ENCODE results near the gene MAGEA2B.
"Not testable (repeated sequence)": the region's sequence is repeated elsewhere in the genome, so short reads cannot be mapped to it uniquely, and the experiment has no call there.

Gene MAGEA2B, protein sequence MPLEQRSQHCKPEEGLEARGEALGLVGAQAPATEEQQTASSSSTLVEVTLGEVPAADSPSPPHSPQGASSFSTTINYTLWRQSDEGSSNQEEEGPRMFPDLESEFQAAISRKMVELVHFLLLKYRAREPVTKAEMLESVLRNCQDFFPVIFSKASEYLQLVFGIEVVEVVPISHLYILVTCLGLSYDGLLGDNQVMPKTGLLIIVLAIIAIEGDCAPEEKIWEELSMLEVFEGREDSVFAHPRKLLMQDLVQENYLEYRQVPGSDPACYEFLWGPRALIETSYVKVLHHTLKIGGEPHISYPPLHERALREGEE

DNA sequence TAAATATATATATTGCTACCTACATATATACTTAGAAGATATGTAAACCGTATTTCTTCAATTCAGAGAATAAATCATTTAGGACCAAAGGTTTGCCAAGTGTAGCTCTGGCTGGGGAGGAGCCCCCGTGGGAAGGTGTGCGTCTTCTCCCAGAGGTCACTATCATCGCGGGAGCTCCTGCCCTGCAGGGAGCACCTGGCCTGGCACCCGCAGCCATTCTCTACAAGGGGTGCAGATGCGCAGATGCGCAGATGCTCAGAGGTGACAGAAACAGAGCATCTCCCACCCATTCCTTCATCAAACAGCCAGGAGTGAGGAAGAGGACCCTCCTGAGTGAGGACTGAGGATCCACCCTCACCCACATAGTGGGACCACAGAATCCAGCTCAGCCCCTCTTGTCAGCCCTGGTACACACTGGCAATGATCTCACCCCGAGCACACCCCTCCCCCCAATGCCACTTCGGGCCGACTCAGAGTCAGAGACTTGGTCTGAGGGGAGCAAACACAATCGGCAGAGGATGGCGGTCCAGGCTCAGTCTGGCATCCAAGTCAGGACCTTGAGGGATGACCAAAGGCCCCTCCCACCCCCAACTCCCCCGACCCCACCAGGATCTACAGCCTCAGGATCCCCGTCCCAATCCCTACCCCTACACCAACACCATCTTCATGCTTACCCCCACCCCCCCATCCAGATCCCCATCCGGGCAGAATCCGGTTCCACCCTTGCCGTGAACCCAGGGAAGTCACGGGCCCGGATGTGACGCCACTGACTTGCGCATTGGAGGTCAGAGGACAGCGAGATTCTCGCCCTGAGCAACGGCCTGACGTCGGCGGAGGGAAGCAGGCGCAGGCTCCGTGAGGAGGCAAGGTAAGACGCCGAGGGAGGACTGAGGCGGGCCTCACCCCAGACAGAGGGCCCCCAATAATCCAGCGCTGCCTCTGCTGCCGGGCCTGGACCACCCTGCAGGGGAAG, at the start of gene MAGEA2B:
TSS of gene MAGEA2B (plus strand) at position 814 of the 973 bp plus-strand sequence. CDS start 2,479 bp downstream, outside the sequence.
- H3K27ac ChIP-seq = not testable (repeated sequence)

DNA sequence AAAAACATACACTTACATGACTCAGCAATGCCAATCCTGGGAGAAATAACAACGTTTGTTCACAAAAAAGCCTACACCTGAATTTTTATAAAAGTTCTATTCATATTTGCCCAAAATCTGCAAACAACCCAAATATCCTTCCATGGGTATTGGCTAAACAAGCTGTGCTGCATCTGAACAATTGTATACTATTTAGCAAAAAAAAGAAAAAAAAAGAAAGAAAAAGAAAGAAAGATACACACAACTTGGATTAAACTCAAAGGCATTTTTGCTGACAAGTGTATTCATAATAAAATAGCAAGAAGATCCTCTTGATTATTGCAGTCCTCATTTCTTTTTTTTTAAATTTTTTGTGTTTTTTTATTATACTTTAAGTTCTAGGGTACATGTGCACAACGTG, 40.3 kb upstream of the MAGEA2B start:
- TF ChIP-seq, protein P1, sequence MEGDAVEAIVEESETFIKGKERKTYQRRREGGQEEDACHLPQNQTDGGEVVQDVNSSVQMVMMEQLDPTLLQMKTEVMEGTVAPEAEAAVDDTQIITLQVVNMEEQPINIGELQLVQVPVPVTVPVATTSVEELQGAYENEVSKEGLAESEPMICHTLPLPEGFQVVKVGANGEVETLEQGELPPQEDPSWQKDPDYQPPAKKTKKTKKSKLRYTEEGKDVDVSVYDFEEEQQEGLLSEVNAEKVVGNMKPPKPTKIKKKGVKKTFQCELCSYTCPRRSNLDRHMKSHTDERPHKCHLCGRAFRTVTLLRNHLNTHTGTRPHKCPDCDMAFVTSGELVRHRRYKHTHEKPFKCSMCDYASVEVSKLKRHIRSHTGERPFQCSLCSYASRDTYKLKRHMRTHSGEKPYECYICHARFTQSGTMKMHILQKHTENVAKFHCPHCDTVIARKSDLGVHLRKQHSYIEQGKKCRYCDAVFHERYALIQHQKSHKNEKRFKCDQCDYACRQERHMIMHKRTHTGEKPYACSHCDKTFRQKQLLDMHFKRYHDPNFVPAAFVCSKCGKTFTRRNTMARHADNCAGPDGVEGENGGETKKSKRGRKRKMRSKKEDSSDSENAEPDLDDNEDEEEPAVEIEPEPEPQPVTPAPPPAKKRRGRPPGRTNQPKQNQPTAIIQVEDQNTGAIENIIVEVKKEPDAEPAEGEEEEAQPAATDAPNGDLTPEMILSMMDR (conservative IDR thresholded peaks at IDR 0.05) = no peak
- no peak for TF ChIP-seq ZFX (IDR thresholded peaks at IDR 0.05)
- H3K27ac ChIP-seq = no peak overlapping the region

DNA sequence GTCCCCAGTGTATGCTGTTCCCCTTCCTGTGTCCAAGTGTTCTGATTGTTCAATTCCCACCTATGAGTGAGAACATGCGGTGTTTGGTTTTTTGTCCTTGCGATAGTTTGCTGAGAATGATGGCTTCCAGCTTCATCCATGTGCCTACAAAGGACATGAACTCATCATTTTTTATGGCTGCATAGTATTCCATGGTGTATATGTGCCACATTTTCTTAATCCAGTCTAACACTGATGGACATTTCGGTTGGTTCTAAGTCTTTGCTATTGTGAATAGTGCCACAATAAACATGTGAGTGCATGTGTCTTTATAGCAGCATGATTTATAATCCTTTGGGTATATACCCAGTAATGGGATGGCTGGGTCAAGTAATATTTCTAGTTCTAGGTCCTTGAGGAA, 39.8 kb upstream of the MAGEA2B start:
- H3K27ac ChIP-seq = not testable (repeated sequence)

DNA sequence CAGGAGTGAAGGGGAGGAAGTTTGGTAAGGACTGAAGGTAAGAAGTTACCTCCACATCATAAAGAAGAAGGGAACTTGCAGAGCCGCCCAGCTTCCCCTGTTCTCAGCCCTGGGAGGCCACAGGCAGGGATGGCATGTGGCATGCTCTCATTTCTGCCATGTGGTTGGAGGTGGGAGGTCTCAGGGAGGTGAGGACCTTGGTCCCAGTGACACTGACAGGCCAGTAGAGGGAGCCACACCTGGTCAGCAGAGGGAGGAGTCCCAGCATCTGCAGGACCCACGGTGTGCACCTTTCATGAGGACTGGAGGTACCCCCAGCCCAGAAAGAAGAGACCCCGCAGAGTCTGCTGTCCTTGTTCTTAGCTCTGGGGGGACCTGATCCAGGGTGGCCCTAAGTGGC, 33.4 kb upstream of the MAGEA2B start:
- H3K27ac ChIP-seq = not testable (repeated sequence)

DNA sequence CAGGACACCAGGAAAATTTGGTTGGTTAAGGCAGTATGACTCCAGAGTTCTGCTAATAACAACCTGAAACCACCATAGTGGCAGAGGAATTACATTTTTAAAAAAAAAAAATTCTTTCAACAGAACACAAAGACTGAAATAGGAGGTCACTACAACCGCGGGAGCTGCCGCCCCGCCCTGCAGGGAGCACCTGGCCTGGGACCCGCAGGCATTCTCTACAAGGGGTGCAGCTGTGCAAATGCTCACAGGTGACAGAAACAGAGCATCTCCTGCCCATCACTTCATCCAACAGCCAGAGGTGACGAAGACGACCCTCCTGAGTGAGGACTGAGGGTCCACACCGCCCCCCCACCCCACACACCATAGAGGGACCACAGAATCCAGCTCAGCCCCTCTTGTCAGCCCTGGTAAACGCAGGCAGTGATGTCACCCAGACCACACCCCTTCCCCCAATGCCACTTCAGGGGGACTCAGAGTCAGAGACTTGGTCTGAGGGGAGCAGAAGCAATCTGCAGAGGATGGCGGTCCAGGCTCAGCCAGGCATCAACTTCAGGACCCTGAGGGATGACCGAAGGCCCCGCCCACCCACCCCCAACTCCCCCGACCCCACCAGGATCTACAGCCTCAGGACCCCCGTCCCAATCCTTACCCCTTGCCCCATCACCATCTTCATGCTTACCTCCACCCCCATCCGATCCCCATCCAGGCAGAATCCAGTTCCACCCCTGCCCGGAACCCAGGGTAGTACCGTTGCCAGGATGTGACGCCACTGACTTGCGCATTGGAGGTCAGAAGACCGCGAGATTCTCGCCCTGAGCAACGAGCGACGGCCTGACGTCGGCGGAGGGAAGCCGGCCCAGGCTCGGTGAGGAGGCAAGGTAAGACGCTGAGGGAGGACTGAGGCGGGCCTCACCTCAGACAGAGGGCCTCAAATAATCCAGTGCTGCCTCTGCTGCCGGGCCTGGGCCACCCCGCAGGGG, 16.2 kb upstream of the MAGEA2B start, which contains the start of gene MAGEA3:
TSS of gene MAGEA3 (plus strand) at position 843 of the 980 bp plus-strand sequence. CDS start 2,039 bp downstream, outside the sequence.
- H3K27ac ChIP-seq = not testable (repeated sequence)

DNA sequence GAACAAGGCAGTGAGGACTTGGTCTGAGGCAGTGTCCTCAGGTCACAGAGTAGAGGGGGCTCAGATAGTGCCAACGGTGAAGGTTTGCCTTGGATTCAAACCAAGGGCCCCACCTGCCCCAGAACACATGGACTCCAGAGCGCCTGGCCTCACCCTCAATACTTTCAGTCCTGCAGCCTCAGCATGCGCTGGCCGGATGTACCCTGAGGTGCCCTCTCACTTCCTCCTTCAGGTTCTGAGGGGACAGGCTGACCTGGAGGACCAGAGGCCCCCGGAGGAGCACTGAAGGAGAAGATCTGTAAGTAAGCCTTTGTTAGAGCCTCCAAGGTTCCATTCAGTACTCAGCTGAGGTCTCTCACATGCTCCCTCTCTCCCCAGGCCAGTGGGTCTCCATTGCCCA, 14.0 kb upstream of the MAGEA2B start:
- H3K27ac ChIP-seq = not testable (repeated sequence)

DNA sequence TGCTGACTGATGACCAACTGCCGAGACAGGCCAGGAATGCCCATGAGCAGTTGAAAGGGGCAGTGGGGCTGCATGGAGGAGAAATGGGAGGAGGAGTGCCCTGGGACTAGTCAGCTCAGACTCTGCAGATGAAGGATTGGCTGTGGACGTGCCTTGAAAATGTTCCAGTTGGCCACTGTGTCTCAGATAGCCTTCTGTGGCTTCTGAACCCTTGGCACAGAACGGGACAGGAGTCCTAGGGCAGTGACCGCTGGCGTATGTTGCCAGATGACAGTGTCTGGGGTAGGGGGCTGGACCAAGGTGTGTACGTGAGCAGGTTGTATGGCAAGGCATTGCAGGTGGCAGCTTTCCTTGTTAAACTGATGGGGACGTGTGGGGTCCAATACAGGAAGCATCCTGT, 7.9 kb upstream of the MAGEA2B start:
- not testable (repeated sequence) for H3K27ac ChIP-seq

DNA sequence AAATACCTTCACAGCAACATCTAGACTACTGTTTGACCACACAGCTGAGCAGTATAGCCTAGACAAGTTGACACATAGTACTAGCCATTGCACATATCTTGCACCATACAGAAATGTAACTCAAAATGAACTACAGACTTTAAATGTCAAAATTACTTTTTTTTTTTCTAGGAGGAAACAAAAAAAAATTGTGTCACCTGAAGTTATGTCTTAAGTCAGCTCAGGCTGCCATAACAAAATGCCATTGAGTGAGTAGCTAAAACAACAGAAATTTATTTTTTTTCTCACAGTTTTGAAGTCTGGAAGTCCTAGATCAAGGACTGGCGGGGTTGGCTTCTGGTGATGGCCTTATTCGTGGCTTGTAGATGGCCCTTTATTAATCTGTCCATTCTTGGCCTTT, 5.3 kb upstream of the MAGEA2B start, which contains the start of gene CSAG2:
TSS of gene CSAG2 (minus strand) at position 101 of the 400 bp plus-strand sequence. CDS start 161 bp downstream, outside the sequence.
- not testable (repeated sequence) for H3K27ac ChIP-seq

DNA sequence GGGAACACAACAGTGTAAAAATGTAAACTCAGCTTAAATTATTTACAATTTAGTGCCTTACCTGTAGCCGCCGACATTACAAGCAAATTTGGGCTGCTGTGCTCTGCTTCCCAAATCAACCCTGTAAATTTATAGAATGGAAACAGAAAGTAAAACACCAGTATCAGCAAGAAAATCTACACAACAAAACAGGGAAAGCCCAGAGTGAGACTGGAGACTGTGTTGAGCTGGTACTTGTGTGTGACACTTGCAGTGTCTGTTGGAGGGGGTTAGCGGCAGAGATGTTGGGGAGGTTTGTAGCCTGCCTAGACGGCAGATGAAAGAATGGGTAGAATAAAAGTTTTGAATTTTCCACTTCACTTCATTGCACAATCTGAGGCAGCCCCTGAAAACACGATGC, 1.2 kb upstream of the MAGEA2B start:
- not testable (repeated sequence) for H3K27ac ChIP-seq

DNA sequence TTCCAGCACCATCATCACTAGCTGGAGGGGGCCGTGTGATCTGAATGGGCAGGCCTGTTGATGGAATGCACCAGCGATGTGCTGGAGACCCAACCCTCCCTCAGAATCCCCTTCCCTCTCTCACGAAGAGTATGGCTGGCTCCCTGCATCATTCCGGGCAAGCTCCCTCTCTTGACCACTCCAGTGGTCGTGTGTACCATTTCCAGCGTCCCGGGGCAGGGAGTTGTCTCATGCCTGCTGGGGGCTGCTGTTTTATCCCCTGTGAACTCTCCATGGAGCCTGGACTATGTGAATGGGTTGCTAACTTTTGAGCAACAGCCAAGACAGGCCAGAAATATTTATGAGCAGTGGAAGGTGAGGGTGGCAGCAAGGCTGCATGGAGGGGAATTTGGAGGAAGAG, 11.0 kb downstream of the MAGEA2B start:
- no peak overlapping the region for H3K27ac ChIP-seq
- no peak for TF ChIP-seq ZFX (IDR thresholded peaks at IDR 0.05)
- TF ChIP-seq, protein P1 (conservative IDR thresholded peaks at IDR 0.05) = no peak

DNA sequence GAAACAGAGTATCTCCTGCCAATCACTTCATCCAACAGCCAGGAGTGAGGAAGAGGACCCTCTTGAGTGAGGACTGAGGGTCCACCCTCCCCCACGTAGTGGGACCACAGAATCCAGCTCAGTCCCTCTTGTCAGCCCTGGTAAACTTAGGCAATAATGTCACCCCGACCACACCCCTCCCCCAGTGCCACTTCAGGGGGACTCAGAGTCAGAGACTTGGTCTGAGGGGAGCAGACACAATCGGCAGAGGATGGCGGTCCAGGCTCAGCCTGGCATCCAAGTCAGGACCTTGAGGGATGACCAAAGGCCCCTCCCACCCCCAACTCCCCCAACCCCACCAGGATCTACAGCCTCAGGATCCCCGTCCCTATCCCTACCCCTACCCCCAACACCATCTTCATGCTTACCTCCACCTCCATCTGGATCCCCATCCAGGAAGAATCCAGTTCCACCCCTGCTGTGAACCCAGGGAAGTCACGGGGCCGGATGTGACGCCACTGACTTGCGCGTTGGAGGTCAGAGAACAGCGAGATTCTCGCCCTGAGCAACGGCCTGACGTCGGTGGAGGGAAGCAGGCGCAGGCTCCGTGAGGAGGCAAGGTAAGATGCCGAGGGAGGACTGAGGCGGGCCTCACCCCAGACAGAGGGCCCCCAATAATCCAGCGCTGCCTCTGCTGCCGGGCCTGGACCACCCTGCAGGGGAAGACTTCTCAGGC, 19.0 kb downstream of the MAGEA2B start, which contains the start of the genes CSAG1 and MAGEA12:
TSS of gene CSAG1 (minus strand) at position 461 of the 715 bp plus-strand sequence. CDS start 1,261 bp downstream, outside the sequence.
TSS of gene MAGEA12 (plus strand) at position 497 of the 715 bp plus-strand sequence. CDS start 2,405 bp downstream, outside the sequence.
- TF ChIP-seq, protein P1 (conservative IDR thresholded peaks at IDR 0.05) = no peak
- no peak for TF ChIP-seq ZFX (IDR thresholded peaks at IDR 0.05)
- H3K27ac ChIP-seq = peak within 1 kb of the TSS; percentile 82

DNA sequence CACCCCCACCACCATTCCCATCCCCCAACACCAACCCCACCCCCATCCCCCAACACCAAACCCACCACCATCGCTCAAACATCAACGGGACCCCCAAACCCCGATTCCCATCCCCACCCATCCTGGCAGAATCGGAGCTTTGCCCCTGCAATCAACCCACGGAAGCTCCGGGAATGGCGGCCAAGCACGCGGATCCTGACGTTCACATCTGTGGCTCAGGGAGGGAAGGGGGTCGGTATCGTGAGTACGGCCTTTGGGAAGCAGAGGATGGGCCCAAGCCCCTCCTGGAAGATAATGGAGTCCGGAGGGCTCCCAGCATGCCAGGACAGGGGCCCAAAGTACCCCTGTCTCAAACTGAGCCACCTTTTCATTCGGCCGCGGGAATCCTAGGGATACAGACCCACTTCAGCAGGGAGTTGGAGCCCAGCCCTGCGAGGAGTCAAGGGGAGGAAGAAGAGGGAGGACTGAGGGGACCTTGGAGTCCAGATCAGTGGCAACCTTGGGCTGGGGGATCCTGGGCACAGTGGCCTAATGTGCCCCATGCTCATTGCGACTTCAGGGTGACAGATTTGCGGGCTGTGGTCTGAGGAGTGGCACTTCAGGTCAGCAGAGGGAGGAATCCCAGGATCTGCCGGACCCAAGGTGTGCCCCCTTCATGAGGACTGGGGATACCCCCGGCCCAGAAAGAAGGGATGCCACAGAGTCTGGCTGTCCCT, 19.9 kb downstream of the MAGEA2B start:
- H3K27ac ChIP-seq = peak overlapping the region; percentile 82
